ENCODE results near the gene SRP68.

GRCh38 chr17:76018801-76019200, 53.5 kb downstream of the SRP68 start:
- no peak for TF ChIP-seq ZBTB26 (CRISPR knock-in tag; IDR thresholded peaks at IDR 0.05)
- no peak for TF ChIP-seq HMG20A (CRISPR knock-in tag; conservative IDR thresholded peaks at IDR 0.05)
